ENCODE results near the gene EIF4EBP3.

EIF4EBP3 gene

GRCh38 chr5:140546851-140547507 lies 483 bp upstream of the EIF4EBP3 start:
- Histone ChIP-seq H3K9ac (ENCODE audit: low read length) (peak overlapping the region; percentile 63), H3K4me1 (ENCODE audit: control insufficient read depth, insufficient read depth, low read length) (peaks cover 23% of the 10 kb centered on the region), H3K27ac (ENCODE audit: low read depth, low read length) (no peak overlapping the region), H3K4me3 (ENCODE audit: low read depth, low read length) (peak overlapping the region; percentile 64), H3K36me3 (ENCODE audit: control insufficient read depth, insufficient read depth, low read length) (peaks cover 49% of the 10 kb centered on the region), H3K9me3 (ENCODE audit: control insufficient read depth, insufficient read depth, low read depth, low read length) (no peaks in the 10 kb centered on the region), H3K27me3 (ENCODE audit: control insufficient read depth, insufficient read depth, low read length) (no peaks in the 10 kb centered on the region)

GRCh38 chr5:140548300-140548688 lies 832 bp downstream of the EIF4EBP3 start:
- peaks cover 51% of the 10 kb centered on the region for H3K36me3 ChIP-seq (ENCODE audit: control insufficient read depth, insufficient read depth, low read length)
- peak overlapping the region; percentile 53 for H3K27ac ChIP-seq (ENCODE audit: low read depth, low read length)
- peak overlapping the region; percentile 64 for H3K4me3 ChIP-seq (ENCODE audit: low read depth, low read length)
- peak overlapping the region; percentile 63 for H3K9ac ChIP-seq (ENCODE audit: low read length)
- no peaks in the 10 kb centered on the region for H3K27me3 ChIP-seq (ENCODE audit: control insufficient read depth, insufficient read depth, low read length)
- peaks cover 23% of the 10 kb centered on the region for H3K4me1 ChIP-seq (ENCODE audit: control insufficient read depth, insufficient read depth, low read length)
- H3K9me3 ChIP-seq (ENCODE audit: control insufficient read depth, insufficient read depth, low read depth, low read length): no peaks in the 10 kb centered on the region

- Histone ChIP-seq H3K9ac (ENCODE audit: low read length) (peak overlapping the region; percentile 63), H3K4me1 (ENCODE audit: control insufficient read depth, insufficient read depth, low read length) (peaks cover 23% of the 10 kb centered on the region), H3K27ac (ENCODE audit: low read depth, low read length) (no peak overlapping the region), H3K36me3 (ENCODE audit: control insufficient read depth, insufficient read depth, low read length) (peaks cover 54% of the 10 kb centered on the region), H3K4me3 (ENCODE audit: low read depth, low read length) (peak overlapping the region; percentile 64; the same call in 1 of the 2 replicates), H3K27me3 (ENCODE audit: control insufficient read depth, insufficient read depth, low read length) (no peaks in the 10 kb centered on the region), H3K9me3 (ENCODE audit: control insufficient read depth, insufficient read depth, low read depth, low read length) (no peaks in the 10 kb centered on the region)
These were observed 1.3 kb downstream of the EIF4EBP3 start for GRCh38 chr5:140548791-140549190.

GRCh38 chr5:140549237-140550144 lies 2.0 kb downstream of the EIF4EBP3 start:
- peaks cover 23% of the 10 kb centered on the region for H3K4me1 ChIP-seq (ENCODE audit: control insufficient read depth, insufficient read depth, low read length)
- H3K9ac ChIP-seq (ENCODE audit: low read length): no peak overlapping the region
- H3K4me3 ChIP-seq (ENCODE audit: low read depth, low read length): no peak overlapping the region
- peaks cover 58% of the 10 kb centered on the region for H3K36me3 ChIP-seq (ENCODE audit: control insufficient read depth, insufficient read depth, low read length)
- H3K27ac ChIP-seq (ENCODE audit: low read depth, low read length): no peak overlapping the region
- no peaks in the 10 kb centered on the region for H3K27me3 ChIP-seq (ENCODE audit: control insufficient read depth, insufficient read depth, low read length)
- no peaks in the 10 kb centered on the region for H3K9me3 ChIP-seq (ENCODE audit: control insufficient read depth, insufficient read depth, low read depth, low read length)

- H3K4me1 ChIP-seq (ENCODE audit: control insufficient read depth, insufficient read depth, low read length): peaks cover 23% of the 10 kb centered on the region
- H3K36me3 ChIP-seq (ENCODE audit: control insufficient read depth, insufficient read depth, low read length): peaks cover 56% of the 10 kb centered on the region
- H3K27me3 ChIP-seq (ENCODE audit: control insufficient read depth, insufficient read depth, low read length): no peaks in the 10 kb centered on the region
- H3K27ac ChIP-seq (ENCODE audit: low read depth, low read length): no peak overlapping the region
- no peak overlapping the region for H3K4me3 ChIP-seq (ENCODE audit: low read depth, low read length)
- H3K9me3 ChIP-seq (ENCODE audit: control insufficient read depth, insufficient read depth, low read depth, low read length): no peaks in the 10 kb centered on the region
- no peak overlapping the region for H3K9ac ChIP-seq (ENCODE audit: low read length)
These were observed 3.0 kb downstream of the EIF4EBP3 start for GRCh38 chr5:140550147-140551079.

GRCh38 chr5:140551872-140552271 lies 4.4 kb downstream of the EIF4EBP3 start:
- no peak overlapping the region for H3K4me3 ChIP-seq (ENCODE audit: low read depth, low read length)
- H3K36me3 ChIP-seq (ENCODE audit: control insufficient read depth, insufficient read depth, low read length): peaks cover 56% of the 10 kb centered on the region
- H3K9me3 ChIP-seq (ENCODE audit: control insufficient read depth, insufficient read depth, low read depth, low read length): no peaks in the 10 kb centered on the region
- no peaks in the 10 kb centered on the region for H3K27me3 ChIP-seq (ENCODE audit: control insufficient read depth, insufficient read depth, low read length)
- H3K27ac ChIP-seq (ENCODE audit: low read depth, low read length): no peak overlapping the region
- peaks cover 24% of the 10 kb centered on the region for H3K4me1 ChIP-seq (ENCODE audit: control insufficient read depth, insufficient read depth, low read length)
- no peak overlapping the region for H3K9ac ChIP-seq (ENCODE audit: low read length)

- H3K4me1 ChIP-seq (ENCODE audit: control insufficient read depth, insufficient read depth, low read length): peaks cover 19% of the 10 kb centered on the region
- H3K9ac ChIP-seq (ENCODE audit: low read length): no peak overlapping the region
- no peaks in the 10 kb centered on the region for H3K9me3 ChIP-seq (ENCODE audit: control insufficient read depth, insufficient read depth, low read depth, low read length)
- no peak overlapping the region for H3K27ac ChIP-seq (ENCODE audit: low read depth, low read length)
- peaks cover 56% of the 10 kb centered on the region for H3K36me3 ChIP-seq (ENCODE audit: control insufficient read depth, insufficient read depth, low read length)
- no peaks in the 10 kb centered on the region for H3K27me3 ChIP-seq (ENCODE audit: control insufficient read depth, insufficient read depth, low read length)
- H3K4me3 ChIP-seq (ENCODE audit: low read depth, low read length): no peak overlapping the region
These were observed 6.2 kb downstream of the EIF4EBP3 start for GRCh38 chr5:140553657-140554056.

GRCh38 chr5:140554454-140554853 lies 7.0 kb downstream of the EIF4EBP3 start:
- H3K4me3 ChIP-seq (ENCODE audit: low read depth, low read length): no peak overlapping the region

GRCh38 chr5:140555747-140556312 lies 8.4 kb downstream of the EIF4EBP3 start:
- H3K4me3 ChIP-seq (ENCODE audit: low read depth, low read length): peak overlapping the region; percentile 85
- H3K36me3 ChIP-seq (ENCODE audit: control insufficient read depth, insufficient read depth, low read length): peaks cover 43% of the 10 kb centered on the region
- no peaks in the 10 kb centered on the region for H3K9me3 ChIP-seq (ENCODE audit: control insufficient read depth, insufficient read depth, low read depth, low read length)
- no peak overlapping the region for H3K27ac ChIP-seq (ENCODE audit: low read depth, low read length)
- peak overlapping the region; percentile 21 for H3K9ac ChIP-seq (ENCODE audit: low read length)
- H3K27me3 ChIP-seq (ENCODE audit: control insufficient read depth, insufficient read depth, low read length): no peaks in the 10 kb centered on the region
- H3K4me1 ChIP-seq (ENCODE audit: control insufficient read depth, insufficient read depth, low read length): peaks cover 14% of the 10 kb centered on the region; the same call in 1 of the 2 replicates

More at GRCh38 chr5:140554454-140554853, 7.0 kb downstream of the EIF4EBP3 start:
- Histone ChIP-seq H3K36me3 (ENCODE audit: control insufficient read depth, insufficient read depth, low read length) (peaks cover 49% of the 10 kb centered on the region), H3K27me3 (ENCODE audit: control insufficient read depth, insufficient read depth, low read length) (no peaks in the 10 kb centered on the region), H3K4me1 (ENCODE audit: control insufficient read depth, insufficient read depth, low read length) (peaks cover 14% of the 10 kb centered on the region; the same call in 1 of the 2 replicates), H3K9ac (ENCODE audit: low read length) (no peak overlapping the region), H3K27ac (ENCODE audit: low read depth, low read length) (no peak overlapping the region), H3K9me3 (ENCODE audit: control insufficient read depth, insufficient read depth, low read depth, low read length) (no peaks in the 10 kb centered on the region)

- H3K4me3 ChIP-seq (ENCODE audit: low read depth, low read length): peak overlapping the region; percentile 85
- H3K9me3 ChIP-seq (ENCODE audit: control insufficient read depth, insufficient read depth, low read depth, low read length): no peaks in the 10 kb centered on the region
- H3K9ac ChIP-seq (ENCODE audit: low read length): peak overlapping the region; percentile 96
- no peaks in the 10 kb centered on the region for H3K27me3 ChIP-seq (ENCODE audit: control insufficient read depth, insufficient read depth, low read length)
- no peak overlapping the region for H3K27ac ChIP-seq (ENCODE audit: low read depth, low read length)
- H3K4me1 ChIP-seq (ENCODE audit: control insufficient read depth, insufficient read depth, low read length): peaks cover 14% of the 10 kb centered on the region; the same call in 1 of the 2 replicates
- H3K36me3 ChIP-seq (ENCODE audit: control insufficient read depth, insufficient read depth, low read length): peaks cover 42% of the 10 kb centered on the region
These were observed 9.0 kb downstream of the EIF4EBP3 start for GRCh38 chr5:140556438-140556837.

Measured in HUES6 (cell line).